Measurements from ENCODE around the gene CACNG4.

DNA sequence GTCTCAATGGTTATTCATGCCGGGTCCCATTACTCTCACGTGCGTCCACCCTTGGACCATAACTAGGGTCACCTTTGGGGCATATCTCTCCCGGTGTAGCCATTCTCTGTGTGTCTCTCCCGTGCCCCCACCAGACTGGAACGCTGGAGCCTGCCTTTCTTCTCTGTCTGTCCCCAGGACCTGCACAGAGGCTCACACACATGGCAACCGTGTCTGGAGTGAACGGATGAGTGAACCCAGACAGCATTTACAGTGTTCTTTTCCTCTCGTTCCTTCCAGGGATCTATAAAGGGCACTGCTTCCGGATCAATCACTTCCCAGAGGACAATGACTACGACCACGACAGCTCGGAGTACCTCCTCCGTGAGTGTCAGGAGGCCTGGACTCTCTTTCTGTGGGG is 53.4 kb downstream of the CACNG4 start:
- TF ChIP-seq POLR2A (IDR thresholded peaks at IDR 0.05): no peak
- TF ChIP-seq, protein P1, sequence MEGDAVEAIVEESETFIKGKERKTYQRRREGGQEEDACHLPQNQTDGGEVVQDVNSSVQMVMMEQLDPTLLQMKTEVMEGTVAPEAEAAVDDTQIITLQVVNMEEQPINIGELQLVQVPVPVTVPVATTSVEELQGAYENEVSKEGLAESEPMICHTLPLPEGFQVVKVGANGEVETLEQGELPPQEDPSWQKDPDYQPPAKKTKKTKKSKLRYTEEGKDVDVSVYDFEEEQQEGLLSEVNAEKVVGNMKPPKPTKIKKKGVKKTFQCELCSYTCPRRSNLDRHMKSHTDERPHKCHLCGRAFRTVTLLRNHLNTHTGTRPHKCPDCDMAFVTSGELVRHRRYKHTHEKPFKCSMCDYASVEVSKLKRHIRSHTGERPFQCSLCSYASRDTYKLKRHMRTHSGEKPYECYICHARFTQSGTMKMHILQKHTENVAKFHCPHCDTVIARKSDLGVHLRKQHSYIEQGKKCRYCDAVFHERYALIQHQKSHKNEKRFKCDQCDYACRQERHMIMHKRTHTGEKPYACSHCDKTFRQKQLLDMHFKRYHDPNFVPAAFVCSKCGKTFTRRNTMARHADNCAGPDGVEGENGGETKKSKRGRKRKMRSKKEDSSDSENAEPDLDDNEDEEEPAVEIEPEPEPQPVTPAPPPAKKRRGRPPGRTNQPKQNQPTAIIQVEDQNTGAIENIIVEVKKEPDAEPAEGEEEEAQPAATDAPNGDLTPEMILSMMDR (IDR thresholded peaks at IDR 0.05): no peak
- no peak for TF ChIP-seq EP300 (IDR thresholded peaks at IDR 0.05)
